H1 (cell line): ENCODE measurements around the gene POMT2. TPM values are rescaled to one million over a fixed set of nuclear protein-coding genes. Genes with fewer than 3 reads are reported as not detected.

Source experiments
- CTBP2 ChIP-seq: IDR thresholded peaks from 2 replicates; pipeline ENCODE4 v1.7.0; 2011; ENCODE audit warnings: borderline replicate concordance, mild to moderate bottlenecking, moderate library complexity, mixed read lengths, low read length; ENCODE audit not compliant: insufficient read depth, insufficient read length
- HDAC2 ChIP-seq, 2 experiments: fragments of 300-600 bp in 1 of 2; sonication (generic) in 1 of 2; IDR thresholded peaks; 2 replicates each; pipeline ENCODE4 v1.6.1; 2011 to 2012; ENCODE audit warnings: low read depth in 2 of 2, low read length in 2 of 2, mild to moderate bottlenecking in 2 of 2, moderate library complexity in 2 of 2, borderline replicate concordance in 1 of 2, inconsistent platforms in 1 of 2
- POLR2A ChIP-seq, 2 experiments: IDR thresholded peaks; 1 replicate in 1 of 2; 2 replicates in 1 of 2; pipeline ENCODE4 v1.6.1; 2011; ENCODE audit warnings: low read depth in 2 of 2, low read length in 2 of 2, mild to moderate bottlenecking in 2 of 2; ENCODE audit errors: control extremely low read depth in 1 of 2
- POU5F1 ChIP-seq: IDR thresholded peaks from 2 replicates; pipeline ENCODE4 v1.6.1; 2011; ENCODE audit warnings: low read depth, mild to moderate bottlenecking, low read length, moderate library complexity
- RXRA ChIP-seq: IDR thresholded peaks from 2 replicates; pipeline ENCODE4 v1.6.1; 2011; ENCODE audit warnings: low read depth, mild to moderate bottlenecking, low read length, moderate library complexity; ENCODE audit not compliant: insufficient read depth
- SAP30 ChIP-seq: fragments of 300-600 bp; sonication (generic); IDR thresholded peaks from 2 replicates; pipeline ENCODE4 v1.7.1; 2012; ENCODE audit warnings: low read length, moderate library complexity, mild to moderate bottlenecking, inconsistent platforms; ENCODE audit not compliant: insufficient read depth, insufficient replicate concordance
- SP2 ChIP-seq: IDR thresholded peaks from 2 replicates; pipeline ENCODE4 v1.6.1; 2012; ENCODE audit warnings: mild to moderate bottlenecking, low read length, inconsistent platforms
- SUZ12 ChIP-seq: fragments of 200-600 bp; sonication (generic); IDR thresholded peaks from 2 replicates; pipeline ENCODE4 v1.6.1; 2012; ENCODE audit warnings: mild to moderate bottlenecking, inconsistent platforms, low read length, moderate library complexity, mixed read lengths
- TBP ChIP-seq: IDR thresholded peaks from 2 replicates; pipeline ENCODE4 v1.6.1; 2011; ENCODE audit warnings: low read depth, low read length, improper control_type of control experiment
- TCF12 ChIP-seq: IDR thresholded peaks from 2 replicates; pipeline ENCODE4 v1.6.1; 2011; ENCODE audit warnings: low read depth, mild to moderate bottlenecking, low read length
- TEAD4 ChIP-seq: IDR thresholded peaks from 2 replicates; pipeline ENCODE4 v1.6.1; 2012; ENCODE audit warnings: low read depth, low read length, inconsistent platforms, mixed read lengths
- polyA plus RNA-seq, 7 experiments: library from polyadenylated mRNA; depleted of rRNA in 3 of 7; stranded (reverse) in 5 of 7; unstranded in 2 of 7; fragments of >200 nt in 5 of 7; fragments of 200-250 nt in 2 of 7; gene quantifications; 1 replicate in 5 of 7; 2 replicates in 1 of 7; 4 replicates in 1 of 7; pipeline versions ENCODE4 v1.2.1 to v1.2.3, GENCODE V29; 2011 to 2013; ENCODE audit warnings: missing spikeins in 2 of 7, mixed read lengths in 2 of 7
- total RNA-seq: library from RNA; stranded (reverse); fragmentation: NEBNext Ultra II Directional; extraction: Animal tissue kit (Norgen Biotek cat#: 25700); gene quantifications from 2 replicates; pipeline ENCODE4 v1.2.1, GENCODE V29; 2021
- TF ChIP-seq, protein P1 (sequence below): IDR thresholded peaks from 2 replicates; pipeline ENCODE4 v1.6.1; 2011; ENCODE audit warnings: low read depth, mild to moderate bottlenecking, low read length; ENCODE audit not compliant: insufficient read depth

Gene POMT2
- total and polyA plus RNA-seq, 2 of the 8 experiments (the other 6 are each of a cell fraction or from before 2014, with no cell fraction given), result 20.8 to 44.9 TPM

DNA sequence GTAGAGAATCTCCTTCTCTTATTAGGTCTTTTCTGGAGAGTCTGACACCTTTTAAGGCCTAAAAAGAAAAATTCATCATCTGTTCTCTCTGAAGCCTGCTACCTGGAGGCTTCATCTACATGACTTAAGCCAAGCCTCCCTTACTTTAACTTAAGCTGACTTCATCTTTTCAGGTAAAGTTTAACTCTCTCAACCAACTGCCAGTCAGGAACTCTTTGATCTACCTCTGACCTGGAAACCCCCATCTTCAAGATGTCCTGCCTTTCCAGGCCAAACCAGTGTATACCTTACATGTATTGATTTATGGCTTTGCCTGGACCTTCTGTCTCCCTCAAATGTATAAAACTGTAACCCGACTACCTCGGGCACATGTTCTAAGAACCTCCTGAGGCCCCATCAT lies 17.6 kb upstream of the POMT2 start (continued):
- TF ChIP-seq HDAC2 (IDR thresholded peaks at IDR 0.05; ENCODE audit: borderline replicate concordance in 1 of 2, low read depth in 2 of 2, low read length in 2 of 2) (no peak; a peak in 1 of 4 replicates), RXRA (no peak), POLR2A (IDR thresholded peaks at IDR 0.05; ENCODE audit: control extremely low read depth in 1 of 2, low read depth in 2 of 2, low read length in 2 of 2) (no peak), TEAD4 (no peak), SUZ12 (no peak), POU5F1 (no peak), TCF12 (no peak), SAP30 (no peak), SP2 (no peak), TBP (no peak), CTBP2 (no peak)
- TF ChIP-seq, protein P1, sequence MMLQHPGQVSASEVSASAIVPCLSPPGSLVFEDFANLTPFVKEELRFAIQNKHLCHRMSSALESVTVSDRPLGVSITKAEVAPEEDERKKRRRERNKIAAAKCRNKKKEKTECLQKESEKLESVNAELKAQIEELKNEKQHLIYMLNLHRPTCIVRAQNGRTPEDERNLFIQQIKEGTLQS, result no peak
